ENCODE measurements around the gene SEC14L1. TPM values are rescaled to one million over a fixed set of nuclear protein-coding genes. Genes with fewer than 3 reads are reported as not detected.

The SEC14L1 gene
- total and polyA plus RNA-seq, 2 of the 8 experiments (the other 6 are each of a cell fraction or from before 2014, with no cell fraction given) = 27.2 to 74.4 TPM

GRCh38 chr17:77105706-77106105, 35.1 kb upstream of the SEC14L1 start:
- Histone ChIP-seq H3K4me3 (ENCODE audit: extremely low read depth in 1 of 4, insufficient read depth in 2 of 4, low read depth in 3 of 4, low read length in 4 of 4) (no peak overlapping the region), H2BK120ac (replicated peaks; ENCODE audit: low read depth, low read length) (no peak overlapping the region), H3K4ac (replicated peaks; ENCODE audit: insufficient read length, low read depth, low read length) (no peak overlapping the region), H2BK12ac (ENCODE audit: low read depth, low read length) (no peak overlapping the region), H2AFZ (ENCODE audit: low read length) (no peak overlapping the region), H3K79me1 (ENCODE audit: low read depth, low read length) (no peaks in the 10 kb centered on the region), H2BK15ac (ENCODE audit: low read length) (no peak overlapping the region), H3K27ac (ENCODE audit: low read depth, low read length) (no peak overlapping the region), H3K14ac (ENCODE audit: insufficient read length) (no peak overlapping the region), H3K36me3 (ENCODE audit: control insufficient read depth in 2 of 4, insufficient read depth in 4 of 4, low read length in 3 of 4) (no peaks in the 10 kb centered on the region), H3K18ac (ENCODE audit: extremely low read depth, low read length) (no peak overlapping the region), H4K91ac (replicated peaks; ENCODE audit: insufficient read length, low read length) (no peak overlapping the region), H3K23ac (ENCODE audit: insufficient read length) (no peak overlapping the region), H3K23me2 (ENCODE audit: low read depth, low read length) (no peaks in the 10 kb centered on the region), H4K20me1 (replicated peaks in 1 of 2; ENCODE audit: control insufficient read depth in 1 of 2, insufficient read depth in 2 of 2, low read length in 2 of 2) (no peaks in the 10 kb centered on the region), H2BK20ac (ENCODE audit: low read length) (no peak overlapping the region), H3K9me3 (ENCODE audit: insufficient read depth in 2 of 2, low read depth in 1 of 2, low read length in 1 of 2) (no peaks in the 10 kb centered on the region), H3K4me1 (replicated peaks in 1 of 4; ENCODE audit: control insufficient read depth in 3 of 4, insufficient read depth in 4 of 4, low read length in 3 of 4) (peaks cover 4 to 17% (median 9%) of the 10 kb centered on the region in 4 experiments; a peak in 6 of 7 replicates), H4K8ac (ENCODE audit: extremely low read depth, insufficient read depth, low read length) (no peak overlapping the region), H2AK5ac (ENCODE audit: low read depth, low read length) (no peak overlapping the region), H4K5ac (ENCODE audit: insufficient read length, low read depth, low read length) (no peak overlapping the region), H3K27me3 (replicated peaks in 1 of 4; ENCODE audit: control insufficient read depth in 3 of 4, extremely low read depth in 1 of 4, insufficient read depth in 3 of 4, low read length in 3 of 4) (no peaks in the 10 kb centered on the region), H3K9ac (replicated peaks in 1 of 4; ENCODE audit: extremely low read depth in 1 of 4, low read depth in 3 of 4, low read length in 3 of 4) (no peak overlapping the region), H2BK5ac (ENCODE audit: low read depth, low read length) (no peak overlapping the region), H3K56ac (replicated peaks; ENCODE audit: insufficient read length, low read depth, low read length) (no peak overlapping the region), H3K79me2 (ENCODE audit: control insufficient read depth in 1 of 2, insufficient read depth in 2 of 2, low read length in 2 of 2) (no peaks in the 10 kb centered on the region), H3K4me2 (ENCODE audit: insufficient read depth in 1 of 2, low read depth in 2 of 2, low read length in 2 of 2) (no peak overlapping the region)
- no peak for DNase-seq (ENCODE audit: low read depth in 1 of 2, low spot score in 2 of 2)
- ChIA-PET POLR2A (ENCODE audit: partially characterized antibody) (no interaction called here), CTCF (ENCODE audit: partially characterized antibody) (interaction anchor here (1.1 to 1.7 kb wide), 2 partner anchors 12 to 26 kb away, joined by 3 to 5 read pairs; no protein-coding TSS in a partner anchor)
- TF ChIP-seq TEAD4 (IDR thresholded peaks at IDR 0.05; ENCODE audit: low read depth, low read length) = no peak
- TF ChIP-seq EGR1 (IDR thresholded peaks at IDR 0.05; ENCODE audit: borderline replicate concordance, low read depth, low read length) = no peak
- no peak for FAIRE-seq
- WGBS, 2 experiments (ENCODE audit: extremely low coverage in 1 of 2, insufficient coverage in 1 of 2, insufficient read length in 1 of 2, insufficient replicate concordance in 2 of 2, low coverage in 1 of 2, low lambda C conversion rate in 2 of 2, missing lambda C conversion rate in 1 of 2) = 97% methylated on average over 3 of the region's 3 CpGs; no CpG with 5 or more reads in 1 of the 2 experiments
